Fibroblast of pulmonary artery (primary cell): Measurements from ENCODE around the gene GFPT2.
A peak's percentile ranks its signal among the peaks of the same experiment; 100 is the strongest.

ENCODE experiments used
- DNase-seq: peaks from one replicate; pipeline ENCODE4 v3.0.0-alpha.2; 2010; ENCODE audit warnings: low read depth
- H3K4me3 ChIP-seq: replicated peaks from 2 replicates; pipeline ENCODE4 v1.5.1; 2011; ENCODE audit warnings: low read depth, mild to moderate bottlenecking, control low read depth, low read length, moderate library complexity
- CTCF ChIP-seq: IDR thresholded peaks from 2 replicates; pipeline ENCODE4 v1.5.1; 2011; ENCODE audit warnings: mild to moderate bottlenecking, control low read depth, low read length, inconsistent platforms; ENCODE audit errors: missing control alignments

GFPT2 gene

GRCh38 chr5:180353048-180353979 is at the start of gene GFPT2:
GFPT2 (minus strand) TSS chr5:180353336; CDS start chr5:180353217, 119 bp downstream.
- no peak for TF ChIP-seq CTCF
- peak; percentile 80 for DNase-seq
- H3K4me3 ChIP-seq = peak within 1 kb of the TSS; percentile 76

GRCh38 chr5:180402716-180403115 is 49.6 kb upstream of the GFPT2 start:
- H3K4me3 ChIP-seq = no peak overlapping the region

GRCh38 chr5:180401229-180401907 is 48.2 kb upstream of the GFPT2 start:
- no peak for TF ChIP-seq CTCF
- no peak overlapping the region for H3K4me3 ChIP-seq
- DNase-seq = no peak

More at GRCh38 chr5:180402716-180403115, 49.6 kb upstream of the GFPT2 start:
- TF ChIP-seq CTCF = no peak
- no peak for DNase-seq

- no peak for DNase-seq
- H3K4me3 ChIP-seq = no peak overlapping the region
- no peak for TF ChIP-seq CTCF
Observed at GRCh38 chr5:180400416-180400815, 47.3 kb upstream of the GFPT2 start.

- no peak overlapping the region for H3K4me3 ChIP-seq
- DNase-seq = no peak
Observed at GRCh38 chr5:180399401-180400215, 46.5 kb upstream of the GFPT2 start.

More at GRCh38 chr5:180399401-180400215, 46.5 kb upstream of the GFPT2 start:
- no peak for TF ChIP-seq CTCF
